ENCODE data around the gene KRTAP10-10.

KRTAP10-10 gene

DNA sequence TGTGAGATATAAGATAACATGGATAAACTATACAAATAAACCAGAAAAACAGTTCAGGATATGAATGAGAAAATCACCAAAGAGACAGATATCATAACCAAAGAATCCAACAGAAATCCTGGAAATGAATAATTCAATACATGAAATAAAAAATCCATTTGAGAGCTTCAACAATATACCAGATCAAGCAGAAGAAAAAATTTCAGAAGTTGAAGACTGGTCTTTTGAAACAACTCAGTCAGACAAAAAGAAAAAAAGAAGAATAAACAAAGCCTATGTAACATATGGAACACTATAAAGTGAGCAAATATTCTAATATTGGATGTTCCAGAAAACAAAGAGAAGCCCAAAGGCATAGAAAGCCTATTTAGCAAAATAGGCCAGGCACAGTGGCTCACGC, 34.8 kb downstream of the KRTAP10-10 start:
- H3K4me1 ChIP-seq (ENCODE audit: control extremely low read depth in 1 of 4, control insufficient read depth in 4 of 4, insufficient read depth in 4 of 4, low read length in 3 of 4), result no peaks in the 10 kb centered on the region
- CTCF ChIA-PET, result no interaction called here
- DNase-seq, result no peak
- POLR2A ChIA-PET, result no interaction called here
- H3K27me3 ChIP-seq (replicated peaks in 2 of 5; ENCODE audit: control insufficient read depth in 4 of 5, insufficient read depth in 5 of 5, low read length in 4 of 5), result peaks cover 0 to 4% (median 0%) of the 10 kb centered on the region in 5 experiments
- peaks cover 0 to 43% (median 12%) of the 10 kb centered on the region in 5 experiments for H3K9me3 ChIP-seq (ENCODE audit: control extremely low read depth in 1 of 5, control insufficient read depth in 4 of 5, insufficient read depth in 2 of 5, low read depth in 1 of 5, low read length in 4 of 5)
- no CpG with 5 or more reads among the region's 1 CpG for WGBS (ENCODE audit: insufficient coverage)
- H3K4me3 ChIP-seq (ENCODE audit: control insufficient read depth in 1 of 7, extremely low read depth in 1 of 7, insufficient read depth in 4 of 7, low read depth in 2 of 7, low read length in 6 of 7), result no peak overlapping the region
- no peaks in the 10 kb centered on the region for H3K36me3 ChIP-seq (ENCODE audit: control insufficient read depth in 4 of 4, insufficient read depth in 4 of 4, low read length in 3 of 4)
- no peak overlapping the region for H3K27ac ChIP-seq (ENCODE audit: insufficient read depth in 1 of 2, low read depth in 1 of 2, low read length in 2 of 2, poor library complexity in 1 of 2, severe bottlenecking in 2 of 2)

- H3K4me1 ChIP-seq (ENCODE audit: control extremely low read depth in 1 of 4, control insufficient read depth in 4 of 4, insufficient read depth in 4 of 4, low read length in 3 of 4), result no peaks in the 10 kb centered on the region
- CTCF ChIA-PET, result no interaction called here
- H3K36me3 ChIP-seq (ENCODE audit: control insufficient read depth in 4 of 4, insufficient read depth in 4 of 4, low read length in 3 of 4), result no peaks in the 10 kb centered on the region
- H3K27me3 ChIP-seq (replicated peaks in 2 of 5; ENCODE audit: control insufficient read depth in 4 of 5, insufficient read depth in 5 of 5, low read length in 4 of 5), result peaks cover 0 to 5% (median 0%) of the 10 kb centered on the region in 5 experiments
- 96% methylated on average over 12 of the region's 13 CpGs for WGBS (ENCODE audit: insufficient coverage)
- peaks cover 0 to 15% (median 0%) of the 10 kb centered on the region in 5 experiments for H3K9me3 ChIP-seq (ENCODE audit: control extremely low read depth in 1 of 5, control insufficient read depth in 4 of 5, insufficient read depth in 2 of 5, low read depth in 1 of 5, low read length in 4 of 5)
- POLR2A ChIA-PET, result no interaction called here
- no peak for DNase-seq
- no peak overlapping the region for H3K4me3 ChIP-seq (ENCODE audit: control insufficient read depth in 1 of 7, extremely low read depth in 1 of 7, insufficient read depth in 4 of 7, low read depth in 2 of 7, low read length in 6 of 7)
- no peak overlapping the region for H3K27ac ChIP-seq (ENCODE audit: insufficient read depth in 1 of 2, low read depth in 1 of 2, low read length in 2 of 2, poor library complexity in 1 of 2, severe bottlenecking in 2 of 2)
Observed at GRCh38 chr21:44677881-44678280, 40.7 kb downstream of the KRTAP10-10 start.

- no peak for DNase-seq
- ChIA-PET POLR2A (no interaction called here), CTCF (no interaction called here)
- no peak overlapping the region for H3K4me3 ChIP-seq (ENCODE audit: control insufficient read depth in 1 of 7, extremely low read depth in 1 of 7, insufficient read depth in 4 of 7, low read depth in 2 of 7, low read length in 6 of 7)
- peaks cover 0 to 6% (median 0%) of the 10 kb centered on the region in 5 experiments for H3K9me3 ChIP-seq (ENCODE audit: control extremely low read depth in 1 of 5, control insufficient read depth in 4 of 5, insufficient read depth in 2 of 5, low read depth in 1 of 5, low read length in 4 of 5)
- H3K27ac ChIP-seq (ENCODE audit: insufficient read depth in 1 of 2, low read depth in 1 of 2, low read length in 2 of 2, poor library complexity in 1 of 2, severe bottlenecking in 2 of 2), result no peak overlapping the region
- H3K4me1 ChIP-seq (ENCODE audit: control extremely low read depth in 1 of 4, control insufficient read depth in 4 of 4, insufficient read depth in 4 of 4, low read length in 3 of 4), result peaks cover 0 to 5% (median 2%) of the 10 kb centered on the region in 4 experiments
- WGBS (ENCODE audit: insufficient coverage), result 79% methylated on average over 7 of the region's 11 CpGs
- peaks cover 0 to 4% (median 0%) of the 10 kb centered on the region in 5 experiments for H3K27me3 ChIP-seq (replicated peaks in 2 of 5; ENCODE audit: control insufficient read depth in 4 of 5, insufficient read depth in 5 of 5, low read length in 4 of 5)
- H3K36me3 ChIP-seq (ENCODE audit: control insufficient read depth in 4 of 4, insufficient read depth in 4 of 4, low read length in 3 of 4), result no peaks in the 10 kb centered on the region
Observed at GRCh38 chr21:44681152-44681551, 44.0 kb downstream of the KRTAP10-10 start.

DNA sequence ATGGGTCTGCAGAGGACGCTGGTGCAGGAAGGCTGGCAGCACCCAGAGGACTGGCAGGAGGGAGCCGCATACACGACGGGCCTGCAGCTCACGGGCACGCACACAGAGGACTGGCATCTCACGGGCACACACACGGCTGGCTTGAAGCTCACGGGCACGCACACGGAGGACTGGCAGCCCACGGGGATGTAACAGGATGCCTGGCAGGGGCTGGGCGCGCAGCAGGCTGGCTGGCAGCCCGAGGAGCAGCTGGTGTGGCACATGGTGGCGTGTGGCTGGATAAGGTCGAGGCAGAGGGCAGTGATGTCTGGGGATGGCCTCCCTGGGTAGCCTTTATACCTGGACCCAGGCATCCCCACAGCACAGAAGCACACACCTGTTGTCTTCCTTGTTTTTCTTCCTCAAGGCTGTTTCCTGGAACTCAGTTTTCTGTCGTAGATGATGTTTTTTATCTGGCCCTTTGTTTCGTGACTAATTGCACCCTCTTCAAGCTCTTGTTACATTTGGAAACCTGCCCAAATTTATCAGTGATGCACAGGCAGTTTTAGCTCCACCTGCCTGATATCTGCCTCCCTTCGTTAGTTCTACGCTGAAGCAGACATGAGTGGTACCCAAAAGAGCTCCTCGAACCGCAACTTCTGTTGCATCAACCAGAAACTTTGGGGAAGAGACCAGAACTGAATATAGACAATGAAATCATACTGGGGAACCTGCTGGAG, 44.9 kb downstream of the KRTAP10-10 start, which contains the start of gene KRTAP12-1:
TSS of gene KRTAP12-1 (minus strand) at position 303 of the 719 bp plus-strand sequence. CDS start at position 263, 40 bp downstream.
- DNase-seq, result no peak
- WGBS (ENCODE audit: insufficient coverage), result 80% methylated on average over 23 of the region's 23 CpGs
- Histone ChIP-seq H3K27me3 (replicated peaks in 2 of 5; ENCODE audit: control insufficient read depth in 4 of 5, insufficient read depth in 5 of 5, low read length in 4 of 5) (peaks cover 0 to 4% (median 1%) of the 10 kb centered on the region in 5 experiments), H3K4me1 (ENCODE audit: control extremely low read depth in 1 of 4, control insufficient read depth in 4 of 4, insufficient read depth in 4 of 4, low read length in 3 of 4) (peaks cover 0 to 13% (median 10%) of the 10 kb centered on the region in 4 experiments), H3K9me3 (ENCODE audit: control extremely low read depth in 1 of 5, control insufficient read depth in 4 of 5, insufficient read depth in 2 of 5, low read depth in 1 of 5, low read length in 4 of 5) (peaks cover 0 to 2% (median 0%) of the 10 kb centered on the region in 5 experiments), H3K27ac (ENCODE audit: insufficient read depth in 1 of 2, low read depth in 1 of 2, low read length in 2 of 2, poor library complexity in 1 of 2, severe bottlenecking in 2 of 2) (no peak within 1 kb of the TSS), H3K4me3 (ENCODE audit: control insufficient read depth in 1 of 7, extremely low read depth in 1 of 7, insufficient read depth in 4 of 7, low read depth in 2 of 7, low read length in 6 of 7) (no peak within 1 kb of the TSS), H3K36me3 (ENCODE audit: control insufficient read depth in 4 of 4, insufficient read depth in 4 of 4, low read length in 3 of 4) (no peaks in the 10 kb centered on the region)
- ChIA-PET CTCF (no interaction called here), POLR2A (no interaction called here)

DNA sequence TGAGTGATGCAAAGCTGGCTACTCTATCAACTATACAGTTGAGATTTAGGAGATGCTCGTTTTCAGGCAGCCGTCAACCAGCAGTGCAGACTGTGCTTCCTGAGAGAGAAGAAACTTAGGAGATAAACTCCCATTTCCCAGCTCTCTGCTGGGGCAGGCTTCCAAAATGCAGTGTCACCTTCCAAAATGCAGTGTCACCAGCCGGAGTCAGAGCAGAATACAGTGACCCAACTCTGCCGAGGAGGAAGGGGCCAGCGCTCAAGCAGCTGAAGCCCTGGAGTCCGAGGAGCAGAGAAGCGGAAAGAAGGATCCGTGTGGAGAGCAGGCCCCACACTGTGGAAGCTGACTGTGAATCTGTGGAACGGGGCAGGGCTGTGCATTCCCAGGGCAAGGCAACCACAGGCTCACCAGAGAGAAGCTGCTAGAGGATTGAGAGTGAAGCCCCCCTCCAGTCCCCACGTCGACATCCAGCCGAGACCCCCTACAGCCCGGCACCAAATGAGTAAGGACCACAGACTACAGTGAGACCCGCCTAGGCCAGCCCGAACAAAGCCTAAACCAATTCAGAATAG, 45.5 kb downstream of the KRTAP10-10 start:
- WGBS (ENCODE audit: insufficient coverage), result 88% methylated on average over 14 of the region's 15 CpGs
- CTCF ChIA-PET, result no interaction called here
- POLR2A ChIA-PET, result no interaction called here

GRCh38 chr21:44684077-44684476, 46.9 kb downstream of the KRTAP10-10 start:
- Histone ChIP-seq H3K4me1 (ENCODE audit: control extremely low read depth in 1 of 4, control insufficient read depth in 4 of 4, insufficient read depth in 4 of 4, low read length in 3 of 4) (peaks cover 0 to 16% (median 10%) of the 10 kb centered on the region in 4 experiments), H3K27me3 (replicated peaks in 2 of 5; ENCODE audit: control insufficient read depth in 4 of 5, insufficient read depth in 5 of 5, low read length in 4 of 5) (peaks cover 0 to 4% (median 0%) of the 10 kb centered on the region in 5 experiments), H3K36me3 (ENCODE audit: control insufficient read depth in 4 of 4, insufficient read depth in 4 of 4, low read length in 3 of 4) (no peaks in the 10 kb centered on the region), H3K4me3 (ENCODE audit: control insufficient read depth in 1 of 7, extremely low read depth in 1 of 7, insufficient read depth in 4 of 7, low read depth in 2 of 7, low read length in 6 of 7) (no peak overlapping the region), H3K27ac (ENCODE audit: insufficient read depth in 1 of 2, low read depth in 1 of 2, low read length in 2 of 2, poor library complexity in 1 of 2, severe bottlenecking in 2 of 2) (no peak overlapping the region), H3K9me3 (ENCODE audit: control extremely low read depth in 1 of 5, control insufficient read depth in 4 of 5, insufficient read depth in 2 of 5, low read depth in 1 of 5, low read length in 4 of 5) (no peaks in the 10 kb centered on the region)
- WGBS (ENCODE audit: insufficient coverage), result 83% methylated on average over 6 of the region's 7 CpGs
- no peak for DNase-seq
- ChIA-PET POLR2A (no interaction called here), CTCF (no interaction called here)

More for the DNA sequence above, 45.5 kb downstream of the KRTAP10-10 start:
- Histone ChIP-seq H3K36me3 (ENCODE audit: control insufficient read depth in 4 of 4, insufficient read depth in 4 of 4, low read length in 3 of 4) (no peaks in the 10 kb centered on the region), H3K27ac (ENCODE audit: insufficient read depth in 1 of 2, low read depth in 1 of 2, low read length in 2 of 2, poor library complexity in 1 of 2, severe bottlenecking in 2 of 2) (no peak overlapping the region), H3K4me3 (ENCODE audit: control insufficient read depth in 1 of 7, extremely low read depth in 1 of 7, insufficient read depth in 4 of 7, low read depth in 2 of 7, low read length in 6 of 7) (no peak overlapping the region), H3K4me1 (ENCODE audit: control extremely low read depth in 1 of 4, control insufficient read depth in 4 of 4, insufficient read depth in 4 of 4, low read length in 3 of 4) (peaks cover 0 to 16% (median 10%) of the 10 kb centered on the region in 4 experiments), H3K27me3 (replicated peaks in 2 of 5; ENCODE audit: control insufficient read depth in 4 of 5, insufficient read depth in 5 of 5, low read length in 4 of 5) (peaks cover 0 to 4% (median 2%) of the 10 kb centered on the region in 5 experiments), H3K9me3 (ENCODE audit: control extremely low read depth in 1 of 5, control insufficient read depth in 4 of 5, insufficient read depth in 2 of 5, low read depth in 1 of 5, low read length in 4 of 5) (peaks cover 0 to 2% (median 0%) of the 10 kb centered on the region in 5 experiments)
- no peak for DNase-seq

GRCh38 chr21:44684483-44684882, 47.3 kb downstream of the KRTAP10-10 start:
- DNase-seq, result no peak
- 63% methylated on average over 3 of the region's 6 CpGs for WGBS (ENCODE audit: insufficient coverage)
- H3K36me3 ChIP-seq (ENCODE audit: control insufficient read depth in 4 of 4, insufficient read depth in 4 of 4, low read length in 3 of 4), result no peaks in the 10 kb centered on the region
- peaks cover 0 to 4% (median 0%) of the 10 kb centered on the region in 5 experiments for H3K27me3 ChIP-seq (replicated peaks in 2 of 5; ENCODE audit: control insufficient read depth in 4 of 5, insufficient read depth in 5 of 5, low read length in 4 of 5)
- H3K4me3 ChIP-seq (ENCODE audit: control insufficient read depth in 1 of 7, extremely low read depth in 1 of 7, insufficient read depth in 4 of 7, low read depth in 2 of 7, low read length in 6 of 7), result no peak overlapping the region
- no peaks in the 10 kb centered on the region for H3K9me3 ChIP-seq (ENCODE audit: control extremely low read depth in 1 of 5, control insufficient read depth in 4 of 5, insufficient read depth in 2 of 5, low read depth in 1 of 5, low read length in 4 of 5)
- CTCF ChIA-PET, result no interaction called here
- no peak overlapping the region for H3K27ac ChIP-seq (ENCODE audit: insufficient read depth in 1 of 2, low read depth in 1 of 2, low read length in 2 of 2, poor library complexity in 1 of 2, severe bottlenecking in 2 of 2)
- peaks cover 0 to 16% (median 10%) of the 10 kb centered on the region in 4 experiments for H3K4me1 ChIP-seq (ENCODE audit: control extremely low read depth in 1 of 4, control insufficient read depth in 4 of 4, insufficient read depth in 4 of 4, low read length in 3 of 4)
- POLR2A ChIA-PET, result no interaction called here
